A673 (cell line): ENCODE results near the gene CARM1. TPM values are rescaled to one million over a fixed set of nuclear protein-coding genes. Genes with fewer than 3 reads are reported as not detected.
"Not testable (repeated sequence)": the region's sequence is repeated elsewhere in the genome, so short reads cannot be mapped to it uniquely, and the experiment has no call there.

Experiments
- BruUV-seq: library from RNA; stranded (reverse); fragments of 400-500 nt; replicated peaks from 2 replicates; lab custom pipeline; 2021; lab: Mats Ljungman, UMichigan
- CTCF ChIA-PET: fragments of 300-600 bp; sonication (Branson Sonifier 250); formaldehyde crosslinking; loops from one replicate; lab custom pipeline; 2022; ENCODE audit warnings: antibody characterized with exemption; lab: Charles Lee
- POLR2A ChIA-PET: fragments of 300-600 bp; sonication (Branson Sonifier 250); formaldehyde crosslinking; loops from one replicate; lab custom pipeline; 2022; ENCODE audit warnings: antibody characterized with exemption; ENCODE audit not compliant: low non-redundant PET; lab: Charles Lee
- DNase-seq: peaks from one replicate; pipeline ENCODE4 v3.0.0-alpha.2; 2015; ENCODE audit warnings: low spot score
- H3K27ac ChIP-seq: fragments of 200-600 bp; sonication (generic); 2 replicates; pipeline ENCODE4 v1.5.1; 2016; ENCODE audit warnings: mixed run types, low read depth, mild to moderate bottlenecking, mixed read lengths, antibody characterized with exemption, low read length; ENCODE audit not compliant: poor library complexity, severe bottlenecking
- H3K27me3 ChIP-seq: fragments of 200-600 bp; sonication (generic); replicated peaks from 2 replicates; pipeline ENCODE4 v1.6.1; 2017; ENCODE audit warnings: mixed run types, low read depth, mild to moderate bottlenecking, mixed read lengths, antibody characterized with exemption, low read length; ENCODE audit not compliant: insufficient read depth, poor library complexity
- H3K36me3 ChIP-seq: fragments of 200-600 bp; sonication (generic); 2 replicates; pipeline ENCODE4 v1.6.1; 2016; ENCODE audit warnings: mixed run types, mild to moderate bottlenecking, mixed read lengths, antibody characterized with exemption, low read length; ENCODE audit not compliant: insufficient read depth, poor library complexity, severe bottlenecking
- H3K4me1 ChIP-seq: fragments of 200-600 bp; sonication (generic); 2 replicates; pipeline ENCODE4 v1.6.1; 2017; ENCODE audit warnings: mixed run types, mild to moderate bottlenecking, mixed read lengths, antibody characterized with exemption, low read length; ENCODE audit not compliant: insufficient read depth, poor library complexity, severe bottlenecking
- H3K4me3 ChIP-seq: fragments of 200-600 bp; sonication (generic); 2 replicates; pipeline ENCODE4 v1.5.1; 2016; ENCODE audit warnings: low read depth, mixed run types, mild to moderate bottlenecking, mixed read lengths, low read length; ENCODE audit not compliant: poor library complexity, severe bottlenecking
- H3K9me3 ChIP-seq: fragments of 200-600 bp; sonication (generic); 2 replicates; pipeline ENCODE4 v1.6.1; 2016; ENCODE audit warnings: mixed run types, low read depth, mild to moderate bottlenecking, mixed read lengths, antibody characterized with exemption, low read length; ENCODE audit not compliant: poor library complexity, severe bottlenecking
- CTCF ChIP-seq: fragments of 300-800, 200-600 bp; sonication (generic); conservative IDR thresholded peaks from 2 replicates; pipeline ENCODE4 v1.5.1; 2017; ENCODE audit warnings: low read depth, mild to moderate bottlenecking, antibody characterized with exemption, low read length, moderate library complexity, mixed read lengths
- EZH2 ChIP-seq: fragments of 200-600 bp; sonication (generic); IDR thresholded peaks from 2 replicates; pipeline ENCODE4 v1.6.1; 2017; ENCODE audit warnings: borderline replicate concordance, low read depth, mild to moderate bottlenecking, mixed read lengths, antibody characterized with exemption, low read length; ENCODE audit not compliant: poor library complexity, severe bottlenecking
- intact Hi-C: fragments of 100-400 bp; cut with micrococcal nuclease; formaldehyde crosslinking; loops from one replicate; pipeline ENCODE4 v1.10.0; 2022; ENCODE audit not compliant: unreplicated experiment
- total RNA-seq: library from RNA; stranded (reverse); gene quantifications from 2 replicates; pipeline ENCODE4 v1.2.3, GENCODE V29; 2021

Gene CARM1
- total RNA-seq, 1 experiment from 2014 or later = 78.7 TPM

DNA sequence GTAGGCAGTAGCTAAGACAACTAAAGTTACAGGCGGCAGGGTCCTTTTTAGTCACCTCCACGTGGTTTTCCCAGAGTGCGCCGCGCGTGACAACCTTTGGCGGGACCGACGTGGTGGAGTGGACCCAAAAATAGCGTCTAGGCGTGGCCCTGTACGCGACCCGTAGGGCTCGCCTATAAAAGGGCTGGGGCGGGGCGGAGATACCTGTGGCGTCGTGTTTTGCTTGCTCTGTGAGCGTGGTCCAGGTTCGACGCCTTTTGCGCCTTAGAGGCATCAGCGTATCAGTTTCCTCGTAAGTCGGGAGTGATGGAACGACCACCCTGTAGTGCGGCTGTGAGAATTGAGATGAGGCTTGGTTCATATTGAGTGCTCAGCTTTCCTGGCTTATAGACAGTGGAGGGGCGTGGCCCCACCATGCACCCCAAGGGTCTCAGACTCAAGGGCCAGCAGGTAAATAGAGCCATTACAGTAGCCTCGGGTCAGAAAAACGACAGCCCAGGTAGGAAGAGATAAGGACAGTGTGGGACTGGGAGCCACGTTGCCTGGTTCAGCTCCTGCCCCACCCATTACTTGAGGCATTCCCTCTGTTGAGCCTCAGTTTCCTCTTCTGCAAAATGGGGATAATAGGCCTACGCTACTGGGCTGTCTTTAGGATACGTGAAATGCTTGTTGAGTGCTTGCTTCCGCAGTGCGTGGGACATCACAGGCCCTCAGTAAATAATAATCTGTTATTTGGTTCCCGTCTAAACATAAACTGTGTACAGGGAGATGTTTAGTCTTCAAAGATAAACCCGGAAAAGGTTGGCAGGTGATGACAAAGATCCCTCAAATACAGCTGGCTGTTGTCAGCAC lies 34.6 kb upstream of the CARM1 start:
- POLR2A ChIA-PET = interaction anchor here (0.5 to 0.9 kb wide), 2 partner anchors 22 to 108 kb away, joined by 4 to 9 read pairs; no protein-coding TSS in a partner anchor
- intact Hi-C loops = loop anchor here (5.0 kb wide), 1 partner anchor 119 kb away; the partner anchor contains the start of gene DNM2
- BruUV-seq = TSS peak; percentile 43

GRCh38 chr19:10837649-10838048 lies 33.7 kb upstream of the CARM1 start:
- POLR2A ChIA-PET = interaction anchor here (0.5 kb wide), 1 partner anchor 20 kb away, joined by 4 read pairs; no protein-coding TSS in a partner anchor
- DNase-seq, H3K27me3 ChIP-seq, BruUV-seq, H3K4me1 ChIP-seq, H3K27ac ChIP-seq, H3K36me3 ChIP-seq, H3K9me3 ChIP-seq, H3K4me3 ChIP-seq, CTCF ChIA-PET: not testable (repeated sequence)
- intact Hi-C loops = loop anchor here (5.0 kb wide), 1 partner anchor 120 kb away; the partner anchor contains the start of gene DNM2

More for the DNA sequence above, 34.6 kb upstream of the CARM1 start:
- peak; percentile 90 for DNase-seq
- H3K9me3 ChIP-seq = no peaks in the 10 kb centered on the region
- H3K4me3 ChIP-seq = peak overlapping the region; percentile 60
- CTCF ChIA-PET = interaction anchor here (0.6 to 1.6 kb wide), 5 partner anchors 22 to 407 kb away, joined by 4 to 7 read pairs (median 5); partner anchors contain the start of gene DNM2
- no peak for TF ChIP-seq EZH2
- TF ChIP-seq CTCF = no peak
- no peaks in the 10 kb centered on the region for H3K4me1 ChIP-seq
- peak overlapping the region; percentile 98 for H3K27ac ChIP-seq
- no peaks in the 10 kb centered on the region for H3K27me3 ChIP-seq
- H3K36me3 ChIP-seq = peaks cover 13% of the 10 kb centered on the region

DNA sequence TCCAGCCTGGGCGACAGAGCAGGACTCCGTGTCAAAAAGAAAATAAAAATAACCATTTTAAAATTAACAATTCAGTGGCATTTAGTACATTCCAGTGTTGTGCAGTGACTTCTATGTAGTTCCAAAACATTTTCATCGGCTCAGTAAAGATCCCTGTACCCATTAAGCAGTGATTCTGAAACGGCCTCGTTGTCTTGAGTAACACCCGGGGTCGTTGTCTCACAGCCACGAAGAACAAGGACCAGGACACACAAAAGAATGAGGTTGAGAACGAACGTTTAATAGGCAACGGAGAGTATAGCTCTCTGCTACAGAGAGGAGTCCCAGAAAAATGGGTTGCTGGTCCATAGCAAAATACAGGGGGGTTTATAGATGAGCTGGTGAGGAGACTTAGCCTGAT lies 33.0 kb upstream of the CARM1 start:
- no peaks in the 10 kb centered on the region for H3K4me1 ChIP-seq
- H3K27ac ChIP-seq = no peak overlapping the region
- BruUV-seq = no TSS peak
- DNase-seq = no peak
- H3K9me3 ChIP-seq = no peaks in the 10 kb centered on the region
- no peak overlapping the region for H3K4me3 ChIP-seq
- intact Hi-C loops = loop anchor here (5.0 kb wide), 1 partner anchor 121 kb away; the partner anchor contains the start of gene DNM2
- ChIA-PET POLR2A (interaction anchor here (0.6 kb wide), 1 partner anchor 115 kb away, joined by 4 read pairs; no protein-coding TSS in a partner anchor), CTCF (interaction anchor here (0.6 kb wide), 1 partner anchor 359 kb away, joined by 3 read pairs; no protein-coding TSS in a partner anchor)
- H3K27me3 ChIP-seq = no peaks in the 10 kb centered on the region
- peaks cover under 1% of the 10 kb centered on the region for H3K36me3 ChIP-seq
- TF ChIP-seq EZH2 (no peak), CTCF (no peak)
